Spleen (tissue), 3 donors: ENCODE measurements around the gene TBCA.

ENCODE experiments used
- POLR2A ChIP-seq, 3 donors: fragments of 450-650 bp; IDR thresholded peaks; one replicate each; pipeline ENCODE4 v1.5.1; 2017; ENCODE audit warnings: antibody characterized with exemption in 3 of 3, mild to moderate bottlenecking in 1 of 3
- POLR2AphosphoS5 ChIP-seq, 3 donors: sonication (generic); formaldehyde crosslinking; IDR thresholded peaks; one replicate each; pipeline ENCODE4 v1.5.1; 2017; ENCODE audit warnings: antibody characterized with exemption in 3 of 3

DNA sequence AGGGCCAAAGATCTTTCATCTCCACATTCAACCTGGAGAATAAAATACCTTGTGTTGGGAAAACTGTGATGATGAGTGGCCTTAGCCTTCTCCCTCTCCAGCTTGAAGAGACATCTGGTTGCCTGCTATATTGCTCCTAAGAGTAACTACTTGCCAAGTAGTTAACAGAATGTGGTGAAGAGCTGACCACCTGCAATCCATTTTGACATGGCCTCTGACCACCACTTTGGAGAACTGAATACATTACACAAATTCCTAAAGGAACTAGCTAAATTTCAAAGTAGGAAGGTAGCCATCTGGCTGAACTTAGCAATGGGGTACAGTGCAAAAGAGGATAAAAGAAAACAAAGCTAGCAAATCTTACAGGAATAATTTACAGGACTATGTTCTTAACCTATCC lies 7.2 kb downstream of the TBCA start:
- TF ChIP-seq POLR2A (IDR thresholded peaks at IDR 0.05) (no peak), POLR2AphosphoS5 (IDR thresholded peaks at IDR 0.05) (no peak)
